ENCODE measurements around the gene SLC6A18. TPM values are rescaled to one million over a fixed set of nuclear protein-coding genes. Genes with fewer than 3 reads are reported as not detected.

The SLC6A18 gene
- total RNA-seq, 2 donors from 2014 or later = not detected

GRCh38 chr5:1192971-1193590 is 32.1 kb upstream of the SLC6A18 start:
- Histone ChIP-seq H3K27me3 (replicated peaks; ENCODE audit: insufficient read depth) (no peaks in the 10 kb centered on the region), H3K4me1 (ENCODE audit: control insufficient read depth in 1 of 2, low read depth in 2 of 2) (no peaks in the 10 kb centered on the region), H3K27ac (no peak overlapping the region), H3K4me3 (no peak overlapping the region), H3K9me3 (no peaks in the 10 kb centered on the region), H3K36me3 (no peaks in the 10 kb centered on the region)
- DNase-seq (ENCODE audit: low spot score) (no peak), ATAC-seq (ENCODE audit: insufficient number of reproducible peaks, low FRiP score, low read depth) (no peak)
- no peak for TF ChIP-seq CTCF (IDR thresholded peaks at IDR 0.05)

GRCh38 chr5:1193591-1193985 is 31.6 kb upstream of the SLC6A18 start:
- Histone ChIP-seq H3K4me3 (no peak overlapping the region), H3K36me3 (no peaks in the 10 kb centered on the region), H3K27me3 (replicated peaks; ENCODE audit: insufficient read depth) (no peaks in the 10 kb centered on the region), H3K27ac (no peak overlapping the region), H3K9me3 (no peaks in the 10 kb centered on the region), H3K4me1 (ENCODE audit: control insufficient read depth in 1 of 2, low read depth in 2 of 2) (no peaks in the 10 kb centered on the region)
- DNase-seq (ENCODE audit: low spot score) = no peak
- ATAC-seq (ENCODE audit: insufficient number of reproducible peaks, low FRiP score, low read depth) = no peak
- TF ChIP-seq CTCF (IDR thresholded peaks at IDR 0.05) = no peak

- Histone ChIP-seq H3K4me1 (ENCODE audit: control insufficient read depth in 1 of 2, low read depth in 2 of 2) (no peaks in the 10 kb centered on the region), H3K9me3 (no peaks in the 10 kb centered on the region), H3K27me3 (replicated peaks; ENCODE audit: insufficient read depth) (no peaks in the 10 kb centered on the region), H3K36me3 (no peaks in the 10 kb centered on the region), H3K4me3 (no peak overlapping the region), H3K27ac (no peak overlapping the region)
- no peak for ATAC-seq (ENCODE audit: insufficient number of reproducible peaks, low FRiP score, low read depth)
- DNase-seq (ENCODE audit: low spot score) = no peak
- TF ChIP-seq CTCF (IDR thresholded peaks at IDR 0.05) = no peak
Observed at GRCh38 chr5:1194378-1194777, 30.8 kb upstream of the SLC6A18 start.

GRCh38 chr5:1195439-1195838 is 29.7 kb upstream of the SLC6A18 start:
- H3K4me3 ChIP-seq = no peak overlapping the region
- no peaks in the 10 kb centered on the region for H3K9me3 ChIP-seq
- DNase-seq (ENCODE audit: low spot score) = no peak
- H3K27ac ChIP-seq = no peak overlapping the region
- no peaks in the 10 kb centered on the region for H3K4me1 ChIP-seq (ENCODE audit: control insufficient read depth in 1 of 2, low read depth in 2 of 2)
- no peak for ATAC-seq (ENCODE audit: insufficient number of reproducible peaks, low FRiP score, low read depth)
- H3K36me3 ChIP-seq = no peaks in the 10 kb centered on the region
- no peaks in the 10 kb centered on the region for H3K27me3 ChIP-seq (replicated peaks; ENCODE audit: insufficient read depth)
- TF ChIP-seq CTCF (IDR thresholded peaks at IDR 0.05) = no peak

GRCh38 chr5:1195916-1196315 is 29.3 kb upstream of the SLC6A18 start:
- Histone ChIP-seq H3K9me3 (no peaks in the 10 kb centered on the region), H3K27ac (no peak overlapping the region), H3K4me1 (ENCODE audit: control insufficient read depth in 1 of 2, low read depth in 2 of 2) (no peaks in the 10 kb centered on the region), H3K27me3 (replicated peaks; ENCODE audit: insufficient read depth) (no peaks in the 10 kb centered on the region), H3K36me3 (no peaks in the 10 kb centered on the region), H3K4me3 (no peak overlapping the region)
- DNase-seq (ENCODE audit: low spot score) (no peak), ATAC-seq (ENCODE audit: insufficient number of reproducible peaks, low FRiP score, low read depth) (no peak)
- no peak for TF ChIP-seq CTCF (IDR thresholded peaks at IDR 0.05)
